WTC11 (cell line): ENCODE measurements around the gene FRMD5.

ENCODE experiments used
- CTCF ChIP-seq: fragments of 200-600 bp; IDR thresholded peaks from 2 replicates; pipeline ENCODE4 v1.8.0; 2022; ENCODE audit warnings: antibody characterized with exemption
- E2F5 ChIP-seq: sonication (generic); formaldehyde crosslinking; IDR thresholded peaks from 2 replicates; pipeline ENCODE4 v1.8.1; 2022; ENCODE audit warnings: mild to moderate bottlenecking, moderate library complexity, missing genetic modification reagents
- SP1 ChIP-seq: sonication (generic); formaldehyde crosslinking; conservative IDR thresholded peaks from 2 replicates; pipeline ENCODE4 v1.8.1; 2022; ENCODE audit warnings: missing genetic modification reagents

- TF ChIP-seq E2F5, result no peak
- no peak for TF ChIP-seq SP1 (CRISPR knock-in tag)
- no peak for TF ChIP-seq CTCF
Measured at GRCh38 chr15:43930079-43930478, 265.0 kb downstream of the FRMD5 start.
